HepG2 (cell line): ENCODE measurements around the gene COQ7. TPM values are rescaled to one million over a fixed set of nuclear protein-coding genes. Genes with fewer than 3 reads are reported as not detected.

Source experiments
- BHLHE40 ChIP-seq: IDR thresholded peaks from 2 replicates; pipeline ENCODE4 v1.6.1; 2011; ENCODE audit warnings: low read length, improper control_type of control experiment
- CCDC6 ChIP-seq: sonication (generic); formaldehyde crosslinking; IDR thresholded peaks from 2 replicates; pipeline ENCODE4 v1.8.1; 2022; ENCODE audit warnings: mild to moderate bottlenecking, missing genetic modification reagents, moderate library complexity
- DPF2 ChIP-seq: sonication (generic); formaldehyde crosslinking; IDR thresholded peaks from 2 replicates; pipeline ENCODE4 v1.4.0; 2020; ENCODE audit warnings: mild to moderate bottlenecking, low read depth, missing genetic modification reagents, borderline replicate concordance
- DR1 ChIP-seq: sonication (generic); formaldehyde crosslinking; IDR thresholded peaks from 2 replicates; pipeline ENCODE4 v1.8.0; 2021; ENCODE audit warnings: mild to moderate bottlenecking, missing genetic modification reagents, inconsistent platforms
- ELF1 ChIP-seq: sonication (generic); formaldehyde crosslinking; IDR thresholded peaks from 2 replicates; pipeline ENCODE4 v1.4.0; 2020; ENCODE audit warnings: missing genetic modification reagents
- GTF2F1 ChIP-seq: fragments of 150-350 bp; IDR thresholded peaks from 2 replicates; pipeline ENCODE4 v1.6.1; 2014; ENCODE audit warnings: low read length
- KLF6 ChIP-seq: IDR thresholded peaks from 2 replicates; pipeline ENCODE4 v1.8.0; 2016; ENCODE audit warnings: missing biosample characterization, missing genetic modification reagents
- MXD4 ChIP-seq: IDR thresholded peaks from 2 replicates; pipeline ENCODE4 v1.6.1; 2016; ENCODE audit warnings: mild to moderate bottlenecking, missing biosample characterization, missing genetic modification reagents
- RFXANK ChIP-seq: IDR thresholded peaks from 2 replicates; pipeline ENCODE4 v1.6.1; 2016
- SRSF1 ChIP-seq: fragments of 200-400 bp; formaldehyde crosslinking; optimal IDR thresholded peaks from 2 replicates; pipeline ENCODE3; 2017; ENCODE audit warnings: mild to moderate bottlenecking, low read depth, low read length, moderate library complexity
- TBL1XR1 ChIP-seq: fragments of 150-350 bp; IDR thresholded peaks from 2 replicates; pipeline ENCODE4 v1.6.1; 2014; ENCODE audit warnings: borderline replicate concordance, low read length; ENCODE audit not compliant: partially characterized antibody
- ZKSCAN5 ChIP-seq: sonication (generic); formaldehyde crosslinking; IDR thresholded peaks from 2 replicates; pipeline ENCODE4 v1.5.1; 2020; ENCODE audit warnings: mild to moderate bottlenecking, missing genetic modification reagents
- ZNF180 ChIP-seq: sonication (generic); formaldehyde crosslinking; IDR thresholded peaks from 2 replicates; pipeline ENCODE4 v1.4.0; 2020; ENCODE audit warnings: low read depth, missing genetic modification reagents, borderline replicate concordance
- ZNF556 ChIP-seq: sonication (generic); formaldehyde crosslinking; IDR thresholded peaks from 2 replicates; pipeline ENCODE4 v1.4.0; 2020; ENCODE audit warnings: mild to moderate bottlenecking, missing genetic modification reagents, borderline replicate concordance
- ZNF563 ChIP-seq: sonication (generic); formaldehyde crosslinking; IDR thresholded peaks from 2 replicates; pipeline ENCODE4 v1.8.0; 2022; ENCODE audit warnings: mild to moderate bottlenecking, moderate library complexity, missing genetic modification reagents
- ZNF788 ChIP-seq: sonication (generic); formaldehyde crosslinking; IDR thresholded peaks from 2 replicates; pipeline ENCODE4 v1.5.0; 2020; ENCODE audit warnings: mild to moderate bottlenecking, missing genetic modification reagents, borderline replicate concordance
- polyA plus RNA-seq, 8 experiments: library from polyadenylated mRNA; depleted of rRNA in 3 of 8; stranded (reverse) in 7 of 8; unstranded in 1 of 8; fragments of >200 nt; fragmentation: Illumina TruSeq in 4 of 8; extraction: Trizol in 4 of 8; gene quantifications; 2 replicates each; pipeline versions ENCODE4 v1.2.1 to v1.2.3, GENCODE V29; 2011 to 2016; ENCODE audit warnings: low read depth in 4 of 8, missing spikeins in 1 of 8, mixed read lengths in 1 of 8; ENCODE audit not compliant: insufficient read depth in 1 of 8
- total RNA-seq, 5 experiments: library from RNA; depleted of rRNA; stranded (reverse); fragments of >200 nt; fragmentation: Illumina TruSeq; extraction: Trizol; gene quantifications; 2 replicates each; pipeline ENCODE4 v1.2.3, GENCODE V29; 2016; ENCODE audit warnings: low read depth in 1 of 5
- TF ChIP-seq, protein P1 (sequence below): sonication (generic); formaldehyde crosslinking; conservative IDR thresholded peaks from 2 replicates; pipeline ENCODE4 v1.4.0; 2020; ENCODE audit warnings: missing genetic modification reagents
- TF ChIP-seq, protein P2 (sequence below): sonication (generic); formaldehyde crosslinking; IDR thresholded peaks from 2 replicates; pipeline ENCODE4 v1.5.1; 2020; ENCODE audit warnings: mild to moderate bottlenecking, missing genetic modification reagents
- TF ChIP-seq, protein P3 (sequence below): sonication (generic); formaldehyde crosslinking; IDR thresholded peaks from 2 replicates; pipeline ENCODE4 v1.4.0; 2020; ENCODE audit warnings: missing genetic modification reagents, borderline replicate concordance

The COQ7 gene
- total and polyA plus RNA-seq, 2 of the 13 experiments (the other 11 are each of a cell fraction or from before 2014, with no cell fraction given) = 20.1 to 45.7 TPM

DNA sequence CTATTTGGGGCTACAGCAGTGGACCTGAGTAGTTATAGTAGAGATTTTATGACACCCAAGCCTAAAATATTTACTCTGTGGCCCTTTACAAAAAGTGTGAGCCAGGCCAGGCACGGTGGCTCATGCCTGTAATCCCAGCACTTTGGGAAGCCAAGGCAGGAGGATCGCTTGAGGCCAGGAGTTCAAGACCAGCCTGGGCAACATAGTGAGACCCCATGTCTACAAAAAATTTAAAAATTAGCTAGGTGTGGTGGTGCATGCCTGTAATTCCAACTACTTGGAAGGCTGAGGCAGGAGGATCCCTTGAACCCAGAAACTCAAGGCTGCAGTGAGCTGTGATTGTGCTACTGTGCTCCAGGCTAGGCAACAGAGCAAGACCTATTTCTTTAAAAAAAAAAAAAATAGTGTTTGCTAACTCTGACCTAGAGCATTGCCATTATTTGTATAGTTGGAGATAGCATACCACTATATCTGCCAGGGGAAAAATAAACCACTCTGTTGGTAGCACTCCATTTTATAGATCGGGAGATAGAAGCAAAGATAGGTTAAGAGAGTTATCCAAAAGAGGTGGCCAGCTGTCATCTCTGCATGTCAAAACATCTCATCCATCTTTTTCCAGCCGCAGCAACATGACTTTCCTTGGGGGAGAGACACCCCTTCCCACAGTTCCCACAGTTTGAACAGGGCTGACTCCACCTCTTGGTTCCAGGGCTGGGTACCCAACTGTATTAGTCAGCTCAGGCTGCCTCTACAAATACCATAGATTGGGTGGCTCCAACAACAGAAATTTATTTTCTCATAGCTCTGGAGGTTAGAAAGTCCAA is 43.3 kb downstream of the COQ7 start (continued):
- TF ChIP-seq, protein P1, sequence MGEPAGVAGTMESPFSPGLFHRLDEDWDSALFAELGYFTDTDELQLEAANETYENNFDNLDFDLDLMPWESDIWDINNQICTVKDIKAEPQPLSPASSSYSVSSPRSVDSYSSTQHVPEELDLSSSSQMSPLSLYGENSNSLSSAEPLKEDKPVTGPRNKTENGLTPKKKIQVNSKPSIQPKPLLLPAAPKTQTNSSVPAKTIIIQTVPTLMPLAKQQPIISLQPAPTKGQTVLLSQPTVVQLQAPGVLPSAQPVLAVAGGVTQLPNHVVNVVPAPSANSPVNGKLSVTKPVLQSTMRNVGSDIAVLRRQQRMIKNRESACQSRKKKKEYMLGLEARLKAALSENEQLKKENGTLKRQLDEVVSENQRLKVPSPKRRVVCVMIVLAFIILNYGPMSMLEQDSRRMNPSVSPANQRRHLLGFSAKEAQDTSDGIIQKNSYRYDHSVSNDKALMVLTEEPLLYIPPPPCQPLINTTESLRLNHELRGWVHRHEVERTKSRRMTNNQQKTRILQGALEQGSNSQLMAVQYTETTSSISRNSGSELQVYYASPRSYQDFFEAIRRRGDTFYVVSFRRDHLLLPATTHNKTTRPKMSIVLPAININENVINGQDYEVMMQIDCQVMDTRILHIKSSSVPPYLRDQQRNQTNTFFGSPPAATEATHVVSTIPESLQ (CRISPR knock-in tag) = 0 out of 2 replicates have a peak, but pooled peaks have one; percentile 53
- TF ChIP-seq RFXANK (CRISPR knock-in tag) = 0 out of 2 replicates have a peak, but pooled peaks have one; percentile 24
- no peak for TF ChIP-seq ZNF563 (CRISPR knock-in tag)
- 0 out of 2 replicates have a peak, but pooled peaks have one; percentile 8 for TF ChIP-seq ZNF556 (CRISPR knock-in tag)
- 0 out of 2 replicates have a peak, but pooled peaks have one; percentile 9 for TF ChIP-seq ZNF788 (CRISPR knock-in tag)
- TF ChIP-seq ELF1 (CRISPR knock-in tag) = no peak
- TF ChIP-seq TBL1XR1 = no peak
- no peak for TF ChIP-seq ZKSCAN5 (CRISPR knock-in tag)
- TF ChIP-seq KLF6 = no peak
- no peak for TF ChIP-seq DR1 (CRISPR knock-in tag)
- 0 out of 2 replicates have a peak, but pooled peaks have one; percentile 39 for TF ChIP-seq ZNF180 (CRISPR knock-in tag)
- TF ChIP-seq, protein P2, sequence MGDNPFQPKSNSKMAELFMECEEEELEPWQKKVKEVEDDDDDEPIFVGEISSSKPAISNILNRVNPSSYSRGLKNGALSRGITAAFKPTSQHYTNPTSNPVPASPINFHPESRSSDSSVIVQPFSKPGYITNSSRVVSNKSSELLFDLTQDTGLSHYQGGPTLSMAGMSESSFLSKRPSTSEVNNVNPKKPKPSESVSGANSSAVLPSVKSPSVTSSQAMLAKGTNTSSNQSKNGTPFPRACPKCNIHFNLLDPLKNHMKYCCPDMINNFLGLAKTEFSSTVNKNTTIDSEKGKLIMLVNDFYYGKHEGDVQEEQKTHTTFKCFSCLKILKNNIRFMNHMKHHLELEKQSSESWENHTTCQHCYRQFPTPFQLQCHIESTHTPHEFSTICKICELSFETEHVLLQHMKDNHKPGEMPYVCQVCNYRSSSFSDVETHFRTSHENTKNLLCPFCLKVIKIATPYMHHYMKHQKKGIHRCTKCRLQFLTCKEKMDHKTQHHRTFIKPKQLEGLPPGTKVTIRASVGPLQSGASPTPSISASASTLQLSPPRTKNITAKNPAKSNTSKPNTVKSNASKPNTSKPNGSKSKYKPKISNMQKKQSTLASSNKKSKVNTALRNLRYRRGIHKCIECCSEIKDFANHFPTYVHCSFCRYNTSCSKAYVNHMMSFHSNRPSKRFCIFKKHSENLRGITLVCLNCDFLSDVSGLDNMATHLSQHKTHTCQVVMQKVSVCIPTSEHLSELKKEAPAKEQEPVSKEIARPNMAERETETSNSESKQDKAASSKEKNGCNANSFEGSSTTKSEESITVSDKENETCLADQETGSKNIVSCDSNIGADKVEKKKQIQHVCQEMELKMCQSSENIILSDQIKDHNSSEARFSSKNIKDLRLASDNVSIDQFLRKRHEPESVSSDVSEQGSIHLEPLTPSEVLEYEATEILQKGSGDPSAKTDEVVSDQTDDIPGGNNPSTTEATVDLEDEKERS (CRISPR knock-in tag) = 0 out of 2 replicates have a peak, but pooled peaks have one; percentile 14
- TF ChIP-seq, protein P3, sequence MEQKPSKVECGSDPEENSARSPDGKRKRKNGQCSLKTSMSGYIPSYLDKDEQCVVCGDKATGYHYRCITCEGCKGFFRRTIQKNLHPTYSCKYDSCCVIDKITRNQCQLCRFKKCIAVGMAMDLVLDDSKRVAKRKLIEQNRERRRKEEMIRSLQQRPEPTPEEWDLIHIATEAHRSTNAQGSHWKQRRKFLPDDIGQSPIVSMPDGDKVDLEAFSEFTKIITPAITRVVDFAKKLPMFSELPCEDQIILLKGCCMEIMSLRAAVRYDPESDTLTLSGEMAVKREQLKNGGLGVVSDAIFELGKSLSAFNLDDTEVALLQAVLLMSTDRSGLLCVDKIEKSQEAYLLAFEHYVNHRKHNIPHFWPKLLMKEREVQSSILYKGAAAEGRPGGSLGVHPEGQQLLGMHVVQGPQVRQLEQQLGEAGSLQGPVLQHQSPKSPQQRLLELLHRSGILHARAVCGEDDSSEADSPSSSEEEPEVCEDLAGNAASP (CRISPR knock-in tag) = 0 out of 2 replicates have a peak, but pooled peaks have one; percentile 11
- TF ChIP-seq GTF2F1 = no peak
- no peak for TF ChIP-seq BHLHE40
- 0 out of 2 replicates have a peak, but pooled peaks have one; percentile 20 for TF ChIP-seq DPF2 (CRISPR knock-in tag)
- no peak for TF ChIP-seq CCDC6 (CRISPR knock-in tag)
- TF ChIP-seq MXD4 = 0 out of 2 replicates have a peak, but pooled peaks have one; percentile 28
- no peak for TF ChIP-seq SRSF1
